Measurements from ENCODE around the gene FAM163A.
"Not testable (repeated sequence)": the region's sequence is repeated elsewhere in the genome, so short reads cannot be mapped to it uniquely, and the experiment has no call there.

Gene FAM163A

GRCh38 chr1:179794146-179794545 lies 51.1 kb downstream of the FAM163A start:
- DNase-seq (ENCODE audit: low read depth), result no peak

DNA sequence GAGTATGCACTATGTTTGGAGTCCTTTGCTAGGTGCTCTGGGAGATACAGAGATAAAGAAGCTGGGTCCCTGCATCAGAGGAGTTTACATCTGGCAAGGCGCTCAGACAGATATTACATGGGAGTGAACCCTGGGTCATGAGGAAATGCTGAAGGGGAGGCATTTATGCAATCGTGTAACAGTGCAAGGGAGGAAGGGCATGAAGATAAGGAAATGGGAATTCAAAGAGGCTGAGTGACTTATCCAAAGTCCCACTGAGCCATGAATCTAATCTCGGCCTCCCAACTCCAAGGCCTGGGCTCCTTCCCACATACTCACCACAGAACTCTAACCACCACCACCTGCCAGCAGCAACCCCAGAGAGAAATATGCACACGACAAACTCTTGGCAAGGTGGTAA lies 51.6 kb downstream of the FAM163A start:
- peak; percentile 99 for DNase-seq (ENCODE audit: low read depth)

DNA sequence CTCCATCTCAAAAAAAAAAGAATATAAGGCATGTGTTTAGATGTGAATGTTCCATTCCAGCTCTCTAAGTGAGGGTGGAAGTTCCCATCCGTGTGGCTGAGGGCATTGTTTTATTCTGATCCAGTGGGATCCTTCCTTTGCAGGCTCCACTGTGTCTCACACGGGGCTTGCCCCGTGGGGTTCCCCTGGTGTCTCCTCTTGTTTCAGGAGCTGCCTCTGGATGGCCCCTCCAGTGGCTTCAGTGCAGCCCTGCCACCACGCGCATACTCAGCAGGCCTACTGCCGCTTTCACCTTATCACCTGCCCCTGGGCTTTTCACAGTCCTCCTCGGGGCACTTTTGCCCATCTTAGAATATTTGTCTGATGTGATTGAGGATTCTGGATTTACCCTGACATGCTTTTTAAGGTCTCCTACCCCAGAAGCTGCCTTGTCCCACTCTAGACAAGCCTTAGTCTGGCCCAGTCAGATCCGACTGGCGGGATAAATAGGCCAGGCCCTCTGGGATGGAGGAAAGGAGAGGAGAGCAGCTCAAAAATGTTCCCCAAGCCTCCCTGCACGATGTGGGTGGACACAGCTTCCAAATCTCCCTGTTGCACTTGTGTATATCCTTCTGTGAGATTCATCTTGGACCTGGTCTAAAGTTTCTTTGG lies 55.2 kb downstream of the FAM163A start:
- DNase-seq (ENCODE audit: low read depth), result no peak

- no peak for DNase-seq (ENCODE audit: low read depth)
Observed at GRCh38 chr1:179798864-179799516, 55.9 kb downstream of the FAM163A start.

DNA sequence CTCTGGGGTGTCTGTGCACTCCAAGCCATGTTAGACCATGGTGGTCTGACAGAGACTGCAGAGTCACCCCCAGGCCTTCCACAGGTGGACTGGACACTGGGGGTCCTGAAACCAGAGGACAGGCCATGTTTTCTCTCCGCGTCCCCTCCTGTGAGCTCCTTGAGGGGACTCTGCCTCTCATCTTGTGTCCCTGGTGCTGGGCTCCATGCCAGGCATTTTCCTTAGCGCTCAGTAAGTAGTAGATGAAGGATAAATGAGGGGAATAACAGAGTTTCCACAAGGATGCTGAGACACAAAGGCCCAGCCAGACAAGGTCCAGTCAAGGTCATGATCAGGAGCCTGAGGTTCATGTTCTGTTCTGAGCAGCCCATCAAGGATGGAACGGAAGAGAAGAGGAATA lies 57.4 kb downstream of the FAM163A start:
- no peak for DNase-seq (ENCODE audit: low read depth)

- no peak for DNase-seq (ENCODE audit: low read depth)
Observed at GRCh38 chr1:179803104-179803503, 60.0 kb downstream of the FAM163A start.

DNA sequence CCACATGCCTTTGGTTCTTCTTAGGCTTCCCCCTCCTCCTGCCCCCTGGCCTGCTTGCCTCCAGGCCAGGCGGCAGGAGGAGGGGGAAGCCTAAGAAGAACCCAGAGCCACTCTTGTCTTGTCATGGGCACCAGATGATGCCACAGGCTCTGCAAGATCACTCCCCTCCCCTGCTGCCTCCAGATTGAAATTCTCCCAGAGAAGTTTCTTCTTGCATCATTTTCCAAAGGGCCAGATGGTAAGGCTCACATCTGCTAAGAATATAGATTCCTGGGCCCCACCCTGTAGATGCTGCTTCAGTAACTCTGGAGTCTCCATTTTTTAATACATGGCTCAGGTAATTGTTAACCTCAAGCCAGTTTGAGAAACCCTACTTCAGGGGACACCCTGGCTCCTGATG lies 60.8 kb downstream of the FAM163A start:
- no peak for DNase-seq (ENCODE audit: low read depth)

- not testable (repeated sequence) for DNase-seq (ENCODE audit: low read depth)
Observed at GRCh38 chr1:179804417-179804816, 61.3 kb downstream of the FAM163A start.

- peak; percentile 37 for DNase-seq (ENCODE audit: low read depth)
Observed at GRCh38 chr1:179805291-179806195, 62.5 kb downstream of the FAM163A start.

GRCh38 chr1:179806333-179806732 lies 63.2 kb downstream of the FAM163A start:
- no peak for DNase-seq (ENCODE audit: low read depth)

GRCh38 chr1:179807291-179807690 lies 64.2 kb downstream of the FAM163A start:
- DNase-seq (ENCODE audit: low read depth), result no peak

- peak; percentile 99 for DNase-seq (ENCODE audit: low read depth)
Observed at GRCh38 chr1:179807691-179808485, 64.8 kb downstream of the FAM163A start.

GRCh38 chr1:179808503-179808902 lies 65.4 kb downstream of the FAM163A start:
- no peak for DNase-seq (ENCODE audit: low read depth)

GRCh38 chr1:179809506-179810366 lies 66.6 kb downstream of the FAM163A start:
- peak; percentile 70 for DNase-seq (ENCODE audit: low read depth)

GRCh38 chr1:179810367-179810715 lies 67.2 kb downstream of the FAM163A start:
- no peak for DNase-seq (ENCODE audit: low read depth)

DNA sequence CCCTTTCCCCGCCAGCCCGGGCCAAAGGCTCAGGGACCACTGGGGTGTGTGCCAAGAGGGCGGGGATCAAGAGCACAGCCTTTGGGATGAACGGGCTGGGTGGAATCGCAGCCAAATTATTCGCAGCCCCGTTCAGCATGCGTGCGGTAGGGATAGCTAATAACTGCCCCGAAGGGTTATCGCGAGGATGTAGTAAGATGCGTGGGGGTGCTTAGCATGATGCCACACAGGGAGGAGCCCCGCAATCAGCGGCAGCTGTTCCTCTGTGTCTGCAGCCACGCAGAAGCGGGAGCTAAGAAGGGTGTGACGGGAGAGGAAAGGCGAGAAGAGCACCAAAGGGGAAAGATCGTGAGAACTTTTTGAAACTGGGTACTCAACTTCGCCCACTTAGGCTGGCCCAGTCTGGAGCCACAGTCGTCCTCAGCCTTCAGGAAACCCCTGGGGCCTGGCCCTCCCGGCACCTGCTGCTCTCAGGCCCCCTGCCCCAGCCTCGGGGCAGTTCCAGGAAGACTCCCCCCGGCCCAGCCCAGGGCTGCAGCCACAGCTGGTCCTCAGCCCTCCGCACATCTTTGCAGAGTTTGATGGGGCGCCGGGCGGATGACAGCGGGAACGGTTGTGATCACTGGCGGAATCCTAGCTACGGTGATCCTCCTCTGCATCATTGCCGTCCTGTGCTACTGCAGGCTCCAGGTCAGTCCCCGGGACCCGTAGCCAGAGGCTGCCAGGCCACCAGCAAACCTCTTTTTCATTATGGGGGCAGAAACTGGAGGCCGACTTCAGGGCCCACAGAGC lies 69.6 kb downstream of the FAM163A start:
- no peak for DNase-seq (ENCODE audit: low read depth)

DNA sequence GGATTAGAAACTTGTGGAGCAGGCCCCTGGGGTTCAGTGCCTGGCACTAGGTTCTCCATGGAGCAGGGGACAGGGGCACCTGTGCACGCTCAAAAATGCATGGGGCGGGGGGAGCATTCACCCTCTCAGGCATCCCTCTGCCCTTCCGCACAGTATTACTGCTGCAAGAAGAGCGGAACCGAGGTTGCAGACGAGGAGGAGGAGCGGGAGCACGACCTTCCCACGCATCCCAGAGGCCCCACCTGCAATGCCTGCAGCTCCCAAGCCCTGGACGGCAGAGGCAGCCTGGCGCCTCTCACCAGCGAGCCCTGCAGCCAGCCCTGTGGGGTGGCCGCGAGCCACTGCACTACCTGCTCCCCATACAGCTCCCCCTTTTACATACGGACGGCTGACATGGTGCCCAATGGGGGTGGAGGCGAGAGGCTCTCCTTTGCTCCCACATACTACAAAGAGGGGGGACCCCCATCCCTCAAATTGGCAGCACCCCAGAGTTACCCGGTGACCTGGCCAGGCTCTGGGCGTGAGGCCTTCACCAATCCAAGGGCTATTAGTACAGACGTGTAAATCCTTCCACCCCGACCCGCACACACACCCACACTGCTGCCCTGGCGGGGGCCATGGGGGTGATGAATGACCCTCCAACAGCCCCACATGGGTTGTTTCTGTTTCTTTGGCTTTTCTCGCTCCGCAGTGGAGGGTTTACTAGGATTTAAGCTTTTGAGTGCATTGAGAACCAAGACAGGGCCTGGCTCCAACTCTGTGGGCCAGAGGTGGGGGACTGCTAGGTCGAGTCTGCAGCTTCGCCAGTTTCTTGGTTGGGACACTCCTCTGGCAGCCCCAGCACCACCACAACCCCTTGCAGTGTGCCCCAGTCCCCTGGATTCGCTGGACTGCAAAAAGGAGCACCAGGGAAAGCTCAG lies 70.8 kb downstream of the FAM163A start:
- no peak for DNase-seq (ENCODE audit: low read depth)

DNA sequence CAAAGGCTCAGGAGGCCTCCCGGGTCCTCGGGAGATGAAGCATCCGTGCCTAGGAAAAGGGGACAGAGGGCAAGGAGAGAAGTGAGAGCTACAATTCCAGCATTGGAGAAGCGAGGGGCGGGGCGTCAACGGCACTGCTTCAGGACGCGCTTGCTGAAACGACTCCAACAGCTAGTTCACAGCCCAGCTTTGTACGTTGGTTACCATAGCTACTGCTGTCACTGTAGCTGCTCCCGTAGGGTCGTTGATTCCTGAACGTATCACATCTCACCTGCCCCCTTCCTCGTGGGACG lies 71.4 kb downstream of the FAM163A start:
- no peak for DNase-seq (ENCODE audit: low read depth)

DNA sequence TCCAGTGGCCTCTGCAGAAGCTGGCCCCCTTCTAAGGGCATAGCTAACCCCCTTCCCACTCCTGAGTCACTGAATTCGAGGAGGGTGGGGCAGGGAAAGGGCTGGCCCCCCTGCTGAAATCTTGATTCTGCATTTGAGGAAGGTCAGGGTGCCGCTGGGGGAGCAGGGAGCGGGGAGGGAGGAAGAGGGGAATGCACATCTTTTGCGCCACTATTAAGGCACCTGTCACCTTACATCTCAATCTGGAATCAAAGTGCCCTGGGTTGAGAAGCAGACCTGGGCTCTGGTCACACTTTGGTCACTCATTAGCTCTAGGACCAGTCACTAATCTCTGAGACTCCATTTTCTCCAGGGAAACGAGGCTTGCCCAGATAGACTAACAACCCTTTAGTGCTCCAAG lies 72.5 kb downstream of the FAM163A start:
- no peak for DNase-seq (ENCODE audit: low read depth)

All from amniotic epithelial cell (primary cell).